OCI-LY3 (cell line): ENCODE results near the gene TMEM150B.

Experiments
- H2AFZ ChIP-seq: fragments of 200-600, 300-600 bp; shearing (Covaris generic); 2 replicates; pipeline ENCODE4 v1.6.0; 2014; ENCODE audit warnings: antibody characterized with exemption, low read depth, low read length
- H3K27ac ChIP-seq: fragments of 200-600, 300-600 bp; sonication (generic); 2 replicates; pipeline ENCODE4 v1.5.1; 2014; ENCODE audit warnings: mild to moderate bottlenecking, low read length, moderate library complexity, mixed read lengths
- H3K27me3 ChIP-seq: fragments of 200-600, 300-600 bp; sonication (generic); 2 replicates; pipeline ENCODE4 v1.6.1; 2014; ENCODE audit warnings: low read depth, low read length, mixed read lengths
- H3K36me3 ChIP-seq: fragments of 200-600, 300-600 bp; sonication (generic); replicated peaks from 2 replicates; pipeline ENCODE3; 2014; ENCODE audit warnings: low read depth, low read length, mixed read lengths
- H3K4me1 ChIP-seq: fragments of 300-600, 200-600 bp; sonication (generic); 2 replicates; pipeline ENCODE4 v1.6.1; 2014; ENCODE audit warnings: low read length, mixed read lengths
- H3K4me2 ChIP-seq: fragments of 200-600, 300-600 bp; sonication (generic); 2 replicates; pipeline ENCODE4 v1.6.1; 2014; ENCODE audit warnings: low read length, mixed read lengths
- H3K4me3 ChIP-seq: fragments of 300-600, 200-600 bp; sonication (generic); 2 replicates; pipeline ENCODE4 v1.5.1; 2014; ENCODE audit warnings: antibody characterized with exemption, mild to moderate bottlenecking, low read length, moderate library complexity
- H3K79me2 ChIP-seq: fragments of 300-600, 200-600 bp; shearing (Covaris generic); 2 replicates; pipeline ENCODE4 v1.6.1; 2014; ENCODE audit warnings: mild to moderate bottlenecking, low read length, mixed read lengths
- H3K9ac ChIP-seq: fragments of 300-600, 200-600 bp; shearing (Covaris generic); 2 replicates; pipeline ENCODE4 v1.6.0; 2014; ENCODE audit warnings: mild to moderate bottlenecking, low read length, moderate library complexity
- H3K9me3 ChIP-seq: fragments of 200-600, 300-600 bp; shearing (Covaris generic); 2 replicates; pipeline ENCODE4 v1.6.1; 2014; ENCODE audit warnings: low read length, mixed read lengths; ENCODE audit not compliant: insufficient read depth
- H4K20me1 ChIP-seq: fragments of 200-600, 300-600 bp; sonication (generic); 2 replicates; pipeline ENCODE4 v1.6.1; 2016; ENCODE audit warnings: low read length, mixed read lengths; ENCODE audit not compliant: insufficient read depth
- CTCF ChIP-seq: fragments of 200-600, 300-600 bp; sonication (generic); IDR thresholded peaks from 2 replicates; pipeline ENCODE4 v1.5.1; 2014; ENCODE audit warnings: antibody characterized with exemption, low read length, low read depth
- EZH2phosphoT487 ChIP-seq: fragments of 200-600 bp; shearing (Covaris generic); IDR thresholded peaks from 2 replicates; pipeline ENCODE4 v1.6.1; 2018; ENCODE audit warnings: antibody characterized with exemption, mixed run types, low read depth

The TMEM150B gene

GRCh38 chr19:55278391-55279135 is 46.6 kb downstream of the TMEM150B start:
- peak overlapping the region; percentile 87 for H3K4me3 ChIP-seq
- no peaks in the 10 kb centered on the region for H3K9me3 ChIP-seq
- no peaks in the 10 kb centered on the region for H3K27me3 ChIP-seq
- H3K4me1 ChIP-seq = peaks cover 65% of the 10 kb centered on the region
- H3K36me3 ChIP-seq = peaks cover 28% of the 10 kb centered on the region
- H3K27ac ChIP-seq = no peak overlapping the region
- H3K9ac ChIP-seq = no peak overlapping the region
- no peaks in the 10 kb centered on the region for H4K20me1 ChIP-seq
- H3K79me2 ChIP-seq = peaks cover 29% of the 10 kb centered on the region
- H3K4me2 ChIP-seq = peak overlapping the region; percentile 81
- TF ChIP-seq EZH2phosphoT487 = no peak
- no peak for TF ChIP-seq CTCF
- H2AFZ ChIP-seq = no peak overlapping the region

- peak overlapping the region; percentile 69; the same call in 1 of the 2 replicates for H3K4me3 ChIP-seq
- H4K20me1 ChIP-seq = no peaks in the 10 kb centered on the region
- no peak overlapping the region for H2AFZ ChIP-seq
- no peaks in the 10 kb centered on the region for H3K9me3 ChIP-seq
- no peaks in the 10 kb centered on the region for H3K27me3 ChIP-seq
- TF ChIP-seq EZH2phosphoT487 (no peak), CTCF (no peak)
- H3K79me2 ChIP-seq = peaks cover 29% of the 10 kb centered on the region
- H3K9ac ChIP-seq = peak overlapping the region; percentile 56; the same call in 1 of the 2 replicates
- peaks cover 37% of the 10 kb centered on the region for H3K36me3 ChIP-seq
- peak overlapping the region; percentile 95 for H3K27ac ChIP-seq
- H3K4me2 ChIP-seq = peak overlapping the region; percentile 83
- H3K4me1 ChIP-seq = peaks cover 61% of the 10 kb centered on the region
These were observed 47.6 kb downstream of the TMEM150B start for GRCh38 chr19:55277494-55277893.

- Histone ChIP-seq H3K9me3 (no peaks in the 10 kb centered on the region), H3K9ac (peak overlapping the region; percentile 56), H3K27ac (peak overlapping the region; percentile 95), H3K79me2 (peaks cover 29% of the 10 kb centered on the region), H2AFZ (no peak overlapping the region), H3K36me3 (peaks cover 41% of the 10 kb centered on the region), H4K20me1 (no peaks in the 10 kb centered on the region), H3K4me3 (peak overlapping the region; percentile 69), H3K4me1 (peaks cover 61% of the 10 kb centered on the region), H3K4me2 (peak overlapping the region; percentile 83), H3K27me3 (no peaks in the 10 kb centered on the region)
- TF ChIP-seq EZH2phosphoT487 (no peak), CTCF (no peak)
These were observed 48.3 kb downstream of the TMEM150B start for GRCh38 chr19:55276720-55277430.

- no peaks in the 10 kb centered on the region for H3K9me3 ChIP-seq
- H3K79me2 ChIP-seq = peaks cover 29% of the 10 kb centered on the region
- H3K27ac ChIP-seq = peak overlapping the region; percentile 95
- TF ChIP-seq EZH2phosphoT487 (no peak), CTCF (no peak)
- peaks cover 56% of the 10 kb centered on the region for H3K4me1 ChIP-seq
- no peak overlapping the region for H2AFZ ChIP-seq
- H3K9ac ChIP-seq = peak overlapping the region; percentile 56
- peak overlapping the region; percentile 69 for H3K4me3 ChIP-seq
- no peaks in the 10 kb centered on the region for H3K27me3 ChIP-seq
- H4K20me1 ChIP-seq = no peaks in the 10 kb centered on the region
- peak overlapping the region; percentile 83 for H3K4me2 ChIP-seq
- peaks cover 42% of the 10 kb centered on the region for H3K36me3 ChIP-seq
These were observed 49.1 kb downstream of the TMEM150B start for GRCh38 chr19:55275851-55276719.
